ENCODE data around the gene SYCE3. TPM values are rescaled to one million over a fixed set of nuclear protein-coding genes. Genes with fewer than 3 reads are reported as not detected.
"Not testable (repeated sequence)": the region's sequence is repeated elsewhere in the genome, so short reads cannot be mapped to it uniquely, and the experiment has no call there.

Gene SYCE3
- total RNA-seq, 4 donors from 2014 or later: not detected

DNA sequence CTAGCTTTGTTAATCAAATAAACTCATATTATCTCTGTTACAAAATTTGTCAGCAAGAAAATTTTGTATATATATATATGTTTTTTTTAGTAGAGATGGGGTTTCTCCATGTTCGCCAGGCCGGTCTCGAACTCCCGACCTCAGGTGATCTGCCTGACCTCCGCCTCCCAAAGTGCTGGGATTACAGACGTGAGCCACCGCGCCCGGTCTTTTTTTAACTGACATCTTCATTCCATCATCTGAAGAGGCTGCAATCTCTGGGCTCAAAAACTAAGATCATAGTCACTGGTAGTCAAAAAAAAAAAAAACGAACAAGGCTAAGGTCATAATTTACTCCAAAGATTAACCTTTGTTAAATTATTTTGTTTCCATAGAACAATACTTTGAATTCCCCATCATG, 22.3 kb downstream of the SYCE3 start:
- Histone ChIP-seq H3K4me1 (peaks cover 0 to 20% (median 9%) of the 10 kb centered on the region in 3 donors), H3K36me3 (no peaks in the 10 kb centered on the region), H3K27ac (peak overlapping the region in 2 of 4 donors; percentile 68 to 74), H3K9me3 (no peaks in the 10 kb centered on the region), H3K27me3 (peaks cover 66% of the 10 kb centered on the region), H3K4me3 (no peak overlapping the region)
- ATAC-seq: no peak
- 82 to 91% methylated on average over 10 of the region's 10 CpGs for WGBS, 2 donors (ENCODE audit: low coverage in 1 of 2)
- TF ChIP-seq POLR2A (IDR thresholded peaks at IDR 0.05) (no peak), EP300 (IDR thresholded peaks at IDR 0.05) (no peak), POLR2AphosphoS5 (IDR thresholded peaks at IDR 0.05) (no peak)
- TF ChIP-seq, protein P1, sequence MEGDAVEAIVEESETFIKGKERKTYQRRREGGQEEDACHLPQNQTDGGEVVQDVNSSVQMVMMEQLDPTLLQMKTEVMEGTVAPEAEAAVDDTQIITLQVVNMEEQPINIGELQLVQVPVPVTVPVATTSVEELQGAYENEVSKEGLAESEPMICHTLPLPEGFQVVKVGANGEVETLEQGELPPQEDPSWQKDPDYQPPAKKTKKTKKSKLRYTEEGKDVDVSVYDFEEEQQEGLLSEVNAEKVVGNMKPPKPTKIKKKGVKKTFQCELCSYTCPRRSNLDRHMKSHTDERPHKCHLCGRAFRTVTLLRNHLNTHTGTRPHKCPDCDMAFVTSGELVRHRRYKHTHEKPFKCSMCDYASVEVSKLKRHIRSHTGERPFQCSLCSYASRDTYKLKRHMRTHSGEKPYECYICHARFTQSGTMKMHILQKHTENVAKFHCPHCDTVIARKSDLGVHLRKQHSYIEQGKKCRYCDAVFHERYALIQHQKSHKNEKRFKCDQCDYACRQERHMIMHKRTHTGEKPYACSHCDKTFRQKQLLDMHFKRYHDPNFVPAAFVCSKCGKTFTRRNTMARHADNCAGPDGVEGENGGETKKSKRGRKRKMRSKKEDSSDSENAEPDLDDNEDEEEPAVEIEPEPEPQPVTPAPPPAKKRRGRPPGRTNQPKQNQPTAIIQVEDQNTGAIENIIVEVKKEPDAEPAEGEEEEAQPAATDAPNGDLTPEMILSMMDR (IDR thresholded peaks at IDR 0.05): no peak

DNA sequence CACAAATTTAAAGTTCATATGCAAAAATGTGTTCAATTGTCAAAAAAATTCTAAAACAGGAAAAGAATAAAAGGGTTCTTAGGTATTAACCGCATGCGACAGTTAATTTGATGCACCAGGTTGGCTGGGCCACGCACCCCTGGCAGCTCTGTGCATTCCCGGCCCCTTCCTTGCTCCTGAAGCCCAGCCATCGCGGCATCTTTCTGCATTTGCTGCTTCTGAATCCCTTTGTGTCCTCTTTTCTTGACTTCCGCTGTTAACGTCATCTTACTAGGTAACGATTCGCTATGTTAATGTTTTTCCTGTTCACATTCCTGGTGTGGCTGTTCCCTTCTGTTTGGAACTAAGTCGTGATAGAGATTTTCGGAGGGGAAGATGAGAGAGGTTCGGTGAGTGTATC, 25.0 kb downstream of the SYCE3 start:
- H3K4me1 ChIP-seq: peaks cover 0 to 11% (median 0%) of the 10 kb centered on the region in 3 donors
- peak overlapping the region in 3 of 4 donors; percentile 68 to 85 (median 74) for H3K27ac ChIP-seq
- peaks cover 71% of the 10 kb centered on the region for H3K27me3 ChIP-seq

DNA sequence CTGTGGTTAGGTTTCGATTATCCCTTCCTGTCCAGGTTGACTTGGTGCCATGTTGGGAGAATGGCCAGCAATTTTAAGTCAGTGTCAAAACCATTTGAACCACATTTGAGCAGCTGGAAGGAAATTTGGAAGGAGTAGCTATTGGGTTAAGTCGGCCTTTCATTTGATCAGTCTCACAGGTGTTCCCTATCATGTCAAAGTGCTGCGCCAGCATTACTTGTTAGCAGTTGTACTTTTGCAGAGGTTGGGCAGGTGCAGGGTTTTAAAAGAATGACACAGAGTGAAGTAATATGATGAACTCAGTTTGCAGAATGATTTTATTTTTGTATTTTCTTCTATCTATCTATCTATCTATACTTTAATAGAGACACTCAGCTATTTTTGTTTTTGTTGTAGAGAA, 26.5 kb downstream of the SYCE3 start:
- no peak for ATAC-seq
- 30 to 49% methylated on average over 2 to 3 of the region's 3 CpGs for WGBS, 2 donors (ENCODE audit: low coverage in 1 of 2)
- Histone ChIP-seq H3K27me3 (peaks cover 86% of the 10 kb centered on the region), H3K4me1 (peaks cover 0 to 26% (median 12%) of the 10 kb centered on the region in 3 donors), H3K4me3 (no peak overlapping the region), H3K9me3 (no peaks in the 10 kb centered on the region), H3K36me3 (no peaks in the 10 kb centered on the region), H3K27ac (no peak overlapping the region)
- TF ChIP-seq POLR2A (IDR thresholded peaks at IDR 0.05) (no peak), EP300 (IDR thresholded peaks at IDR 0.05) (no peak), POLR2AphosphoS5 (IDR thresholded peaks at IDR 0.05) (no peak)
- TF ChIP-seq, protein P1 (IDR thresholded peaks at IDR 0.05): no peak

More for the DNA sequence above, 25.0 kb downstream of the SYCE3 start:
- WGBS, 2 donors (ENCODE audit: low coverage in 1 of 2): 74 to 78% methylated on average over 6 to 13 of the region's 13 CpGs
- TF ChIP-seq POLR2AphosphoS5 (IDR thresholded peaks at IDR 0.05) (no peak), EP300 (IDR thresholded peaks at IDR 0.05) (no peak), POLR2A (IDR thresholded peaks at IDR 0.05) (no peak)
- TF ChIP-seq, protein P1 (IDR thresholded peaks at IDR 0.05): no peak
- Histone ChIP-seq H3K4me3 (no peak overlapping the region), H3K36me3 (no peaks in the 10 kb centered on the region), H3K9me3 (no peaks in the 10 kb centered on the region)
- no peak for ATAC-seq

DNA sequence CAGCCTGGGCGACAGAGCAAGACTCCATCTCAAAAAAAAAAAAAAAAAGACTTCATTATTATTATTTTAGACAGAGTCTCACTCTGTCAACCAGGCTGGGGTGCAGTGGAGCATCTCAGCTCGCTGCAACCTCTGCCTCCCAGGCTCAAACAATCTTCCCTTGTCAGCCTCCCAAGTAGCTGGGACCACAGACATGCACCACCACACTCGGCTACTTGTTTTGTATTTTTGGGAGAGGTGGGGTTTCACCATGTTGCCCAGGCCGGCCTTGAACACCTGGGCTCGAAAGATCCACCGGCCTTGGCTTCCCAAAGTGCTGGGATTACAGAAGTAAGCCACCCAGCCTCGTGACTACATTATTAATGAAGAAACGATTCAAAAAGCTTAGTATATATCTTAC, 27.6 kb downstream of the SYCE3 start:
- TF ChIP-seq EP300 (IDR thresholded peaks at IDR 0.05): no peak
- no peak for TF ChIP-seq POLR2A (IDR thresholded peaks at IDR 0.05)
- TF ChIP-seq, protein P1 (IDR thresholded peaks at IDR 0.05): no peak
- Histone ChIP-seq H3K4me1 (peaks cover 0 to 37% (median 16%) of the 10 kb centered on the region in 3 donors), H3K4me3 (no peak overlapping the region), H3K36me3 (no peaks in the 10 kb centered on the region), H3K27me3 (peaks cover 97% of the 10 kb centered on the region), H3K9me3 (no peaks in the 10 kb centered on the region), H3K27ac (no peak overlapping the region)
- no peak for ATAC-seq
- WGBS, 2 donors (ENCODE audit: low coverage in 1 of 2): 75% methylated on average over 6 of the region's 8 CpGs; no CpG with 5 or more reads in 1 of the 2 donors

DNA sequence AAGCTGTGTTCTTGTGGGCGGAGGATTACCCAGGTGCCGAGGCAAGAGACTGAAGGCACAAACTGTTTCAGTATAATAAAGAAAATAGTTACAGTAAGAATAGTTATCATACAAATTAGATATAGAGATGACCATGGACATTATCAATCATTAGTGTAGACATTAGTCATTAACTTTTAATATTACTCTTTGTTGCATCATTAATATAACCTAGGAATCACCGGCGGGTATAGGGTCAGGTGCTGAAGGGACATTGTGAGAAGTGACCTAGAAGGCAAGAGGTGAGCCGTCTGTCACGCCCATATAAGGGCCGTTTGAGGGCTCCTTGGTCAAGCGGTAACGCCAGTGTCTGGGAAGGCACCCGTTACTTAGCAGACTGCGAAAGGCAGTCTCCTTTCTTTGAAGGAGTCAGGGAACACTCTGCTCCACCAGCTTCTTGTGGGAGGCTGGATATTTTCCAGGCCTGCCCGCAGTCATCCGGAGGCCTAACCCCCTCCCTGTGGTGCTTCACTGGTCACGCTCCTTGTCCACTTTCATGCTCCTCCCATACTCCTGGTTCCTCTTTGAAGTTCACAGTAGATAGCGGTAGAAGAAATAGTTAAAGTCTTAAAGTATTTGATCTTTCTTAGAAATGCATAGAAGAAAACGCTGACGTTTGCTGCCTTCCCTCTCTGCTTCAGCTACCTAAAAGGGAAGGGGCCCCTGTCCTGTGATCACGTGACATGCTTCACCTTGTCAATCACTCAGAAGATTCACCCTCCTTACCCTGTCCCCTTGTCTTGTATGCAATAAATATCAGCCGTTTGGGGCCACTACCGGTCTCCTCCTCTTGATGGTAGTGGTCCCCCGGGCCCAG, 28.6 kb downstream of the SYCE3 start:
- peak in 1 of 2 donors; percentile 25 for TF ChIP-seq POLR2A (IDR thresholded peaks at IDR 0.05)
- WGBS, 2 donors (ENCODE audit: low coverage in 1 of 2): 49 to 79% methylated on average over 11 to 21 of the region's 21 CpGs
- ATAC-seq, H3K4me3 ChIP-seq, H3K27ac ChIP-seq, H3K36me3 ChIP-seq, H3K9me3 ChIP-seq: not testable (repeated sequence)
- Histone ChIP-seq H3K4me1 (peaks cover 0 to 45% (median 19%) of the 10 kb centered on the region in 3 donors), H3K27me3 (peaks cover 98% of the 10 kb centered on the region)
